Stimulated activated CD8-positive, alpha-beta memory T cell treated with anti-CD3 and anti-CD28 coated beads, Interleukin-15, amount 100 ng/mL, for 48 hours (primary cell): Measurements from ENCODE around the gene PRCC.
"Not testable (repeated sequence)": the region's sequence is repeated elsewhere in the genome, so short reads cannot be mapped to it uniquely, and the experiment has no call there.

ENCODE experiments used
- DNase-seq, 2 donors: peaks; one replicate each; pipeline ENCODE4 v3.0.0-alpha.2; 2020; ENCODE audit warnings: low read depth in 2 of 2

Gene PRCC

GRCh38 chr1:156765136-156765535 lies 2.2 kb upstream of the PRCC start:
- DNase-seq: not testable (repeated sequence)

- DNase-seq: no peak
These were observed 1.7 kb upstream of the PRCC start for GRCh38 chr1:156765666-156766065.

- no peak for DNase-seq
These were observed 836 bp upstream of the PRCC start for GRCh38 chr1:156766298-156767100.

DNA sequence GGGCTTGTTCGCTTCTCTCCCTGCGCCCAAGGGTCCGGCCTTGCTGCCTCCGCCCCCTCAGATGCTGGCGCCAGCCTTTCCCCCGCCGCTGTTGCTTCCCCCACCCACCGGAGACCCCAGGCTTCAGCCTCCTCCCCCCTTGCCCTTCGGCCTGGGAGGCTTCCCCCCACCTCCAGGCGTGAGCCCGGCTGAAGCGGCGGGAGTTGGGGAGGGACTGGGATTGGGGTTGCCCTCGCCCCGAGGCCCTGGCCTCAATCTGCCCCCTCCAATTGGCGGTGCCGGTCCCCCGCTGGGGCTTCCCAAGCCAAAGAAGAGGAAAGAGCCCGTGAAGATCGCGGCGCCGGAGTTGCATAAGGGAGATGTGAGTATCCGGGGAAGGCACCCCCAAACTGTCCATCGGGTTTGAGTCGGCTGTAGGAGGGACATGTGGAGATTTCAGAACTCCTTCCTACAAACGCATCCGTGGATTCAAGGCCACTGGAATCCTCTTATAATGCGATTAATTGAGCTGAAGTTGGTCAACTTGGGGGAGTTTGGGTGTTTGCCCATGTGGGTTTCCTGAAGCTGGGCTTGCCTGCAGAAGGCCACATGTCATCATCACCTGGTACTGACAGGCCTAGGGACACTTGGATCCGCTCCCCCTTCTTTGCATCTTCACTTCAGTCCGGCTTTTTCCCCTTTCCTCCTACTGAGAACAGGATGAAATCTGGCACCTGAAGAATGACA lies 707 bp downstream of the PRCC start:
- no peak for DNase-seq

GRCh38 chr1:156768610-156769295 lies 1.4 kb downstream of the PRCC start:
- DNase-seq: no peak

- DNase-seq: no peak
These were observed 4.9 kb downstream of the PRCC start for GRCh38 chr1:156772222-156772621.

- no peak for DNase-seq
These were observed 5.6 kb downstream of the PRCC start for GRCh38 chr1:156772728-156773497.

- no peak for DNase-seq
These were observed 6.3 kb downstream of the PRCC start for GRCh38 chr1:156773607-156774006.

- DNase-seq: peak in 1 of 2 donors; percentile 2
These were observed 8.5 kb downstream of the PRCC start for GRCh38 chr1:156775799-156776198.

DNA sequence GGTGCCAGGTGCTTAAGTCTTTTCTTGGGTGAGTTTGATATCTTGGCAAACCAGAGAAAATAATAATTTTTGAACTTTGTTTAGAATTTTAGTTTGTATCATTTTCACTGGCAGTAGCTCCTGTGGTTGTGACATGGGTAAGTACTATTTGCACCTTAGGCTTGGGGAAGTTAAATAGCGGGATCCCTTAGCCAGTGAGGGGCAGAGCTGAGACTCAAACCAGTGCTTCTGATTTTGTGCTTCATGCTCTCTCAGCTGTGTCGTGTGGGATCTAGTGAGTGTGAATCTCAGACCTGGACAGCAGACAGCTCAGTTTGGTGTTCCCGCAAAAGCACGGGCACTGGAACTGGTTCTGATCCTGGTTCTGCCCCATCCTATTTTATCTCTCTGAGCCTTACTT lies 9.6 kb downstream of the PRCC start:
- DNase-seq: no peak

GRCh38 chr1:156777573-156777972 lies 10.2 kb downstream of the PRCC start:
- no peak for DNase-seq

GRCh38 chr1:156781585-156782186 lies 14.4 kb downstream of the PRCC start:
- no peak for DNase-seq

DNA sequence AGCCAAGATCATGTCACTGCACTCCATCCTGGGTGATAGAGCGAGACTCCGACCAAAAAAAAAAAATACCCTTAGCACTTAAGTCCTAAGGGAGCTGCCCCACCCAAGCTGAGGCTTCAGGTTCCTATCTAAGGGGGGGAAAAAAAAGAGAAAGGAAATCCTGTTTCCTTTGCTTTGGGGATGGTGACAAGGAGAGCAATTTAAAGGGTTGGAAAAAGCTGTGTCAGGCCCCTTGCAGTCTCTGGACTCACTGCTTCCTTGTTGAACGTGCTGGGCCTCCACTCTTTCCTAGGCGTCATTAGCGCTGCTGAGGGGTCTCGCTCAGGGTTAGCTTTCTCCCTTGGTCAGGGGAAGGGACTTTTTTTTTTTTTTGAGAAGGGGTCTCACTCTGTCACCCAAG lies 18.1 kb downstream of the PRCC start:
- DNase-seq: no peak

GRCh38 chr1:156786640-156787039 lies 19.3 kb downstream of the PRCC start:
- no peak for DNase-seq

DNA sequence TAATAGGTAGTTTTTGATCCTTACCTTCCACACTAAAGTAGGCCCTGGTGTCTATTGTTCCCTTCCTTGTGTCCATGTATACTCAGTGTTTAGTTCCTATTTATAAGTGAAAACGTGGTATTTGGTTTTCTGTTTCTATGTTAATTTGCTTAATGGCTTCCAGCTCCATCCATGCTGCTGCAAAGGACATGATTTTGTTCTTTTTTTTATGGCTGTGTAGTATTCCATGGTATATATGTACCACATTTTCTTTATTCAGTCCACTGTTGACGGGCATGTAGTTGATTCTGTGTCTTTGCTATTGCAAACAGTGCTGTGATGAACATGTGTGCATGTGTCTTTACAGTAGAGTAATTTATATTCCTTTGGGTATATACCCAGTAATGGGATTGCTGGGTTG lies 20.8 kb downstream of the PRCC start:
- DNase-seq: no peak

DNA sequence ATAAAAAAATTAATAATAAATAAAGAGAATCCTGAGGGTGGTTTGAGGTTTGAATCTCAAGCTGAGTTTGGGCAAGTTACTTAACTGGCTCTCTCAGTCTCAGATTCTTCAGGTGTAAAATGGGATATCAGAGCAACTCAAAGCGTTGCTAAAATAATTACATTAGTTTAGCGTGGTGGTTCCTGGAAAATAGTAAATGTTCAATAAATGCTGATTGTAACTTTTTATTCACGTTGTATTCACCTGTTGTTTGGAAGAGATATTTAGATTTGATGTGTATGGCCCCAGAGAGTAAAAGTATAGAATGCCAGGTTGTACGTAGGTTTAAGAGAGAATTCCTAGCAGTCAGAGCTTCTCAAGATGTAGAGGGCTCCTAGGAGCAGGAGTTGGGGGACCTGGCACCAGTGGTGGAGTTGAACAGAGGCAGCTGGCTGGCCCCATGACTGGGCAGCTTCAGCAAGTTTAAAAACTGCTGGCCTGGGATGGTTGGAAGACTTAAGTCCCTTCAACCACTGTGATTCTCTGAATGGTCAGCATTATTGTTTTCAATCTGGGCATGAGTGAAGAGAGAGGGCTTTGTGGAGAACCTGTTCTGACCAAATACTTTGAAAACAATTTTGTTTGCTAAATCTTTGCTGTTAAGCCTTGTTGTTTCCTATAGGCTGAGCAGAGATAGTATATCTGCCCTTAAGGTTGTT lies 22.4 kb downstream of the PRCC start:
- DNase-seq: no peak

GRCh38 chr1:156794506-156795373 lies 27.4 kb downstream of the PRCC start:
- no peak for DNase-seq

- DNase-seq: no peak
These were observed 28.0 kb downstream of the PRCC start for GRCh38 chr1:156795374-156795733.

- DNase-seq: no peak
These were observed 28.5 kb downstream of the PRCC start for GRCh38 chr1:156795787-156796186.
